Keratinocyte (primary cell): ENCODE measurements around the gene ZNF254.
"Not testable (repeated sequence)": the region's sequence is repeated elsewhere in the genome, so short reads cannot be mapped to it uniquely, and the experiment has no call there.

Experiments used
- CTCF ChIP-seq, 3 experiments: IDR thresholded peaks in 1 of 3; conservative IDR thresholded peaks in 1 of 3; optimal IDR thresholded peaks in 1 of 3; 2 replicates in 2 of 3; 3 replicates in 1 of 3; pipeline versions ENCODE3 to v1.5.1; 2011; ENCODE audit warnings: low read length in 3 of 3, mild to moderate bottlenecking in 3 of 3, moderate library complexity in 2 of 3, control low read depth in 1 of 3, inconsistent platforms in 1 of 3; ENCODE audit not compliant: insufficient read depth in 2 of 3; ENCODE audit errors: extremely low read depth in 1 of 3
- EZH2 ChIP-seq: IDR thresholded peaks from one replicate; pipeline ENCODE4 v1.6.1; 2012; ENCODE audit warnings: inconsistent platforms, mild to moderate bottlenecking, low read length, moderate library complexity

- TF ChIP-seq CTCF (optimal IDR thresholded peaks at IDR 0.05 in 1 of 3, IDR thresholded peaks at IDR 0.05 in 1 of 3, conservative IDR thresholded peaks at IDR 0.05 in 1 of 3; ENCODE audit: extremely low read depth in 1 of 3, insufficient read depth in 2 of 3, low read length in 3 of 3); EZH2: not testable (repeated sequence)
Measured at GRCh38 chr19:24041326-24041725, 45.7 kb upstream of the ZNF254 start.
